OCI-LY3 (cell line): ENCODE measurements around the gene PLAA.

ENCODE experiments used
- EZH2phosphoT487 ChIP-seq: fragments of 200-600 bp; shearing (Covaris generic); IDR thresholded peaks from 2 replicates; pipeline ENCODE4 v1.6.1; 2018; ENCODE audit warnings: antibody characterized with exemption, mixed run types, low read depth
- TF ChIP-seq, protein P1 (sequence below): fragments of 200-600, 300-600 bp; sonication (generic); IDR thresholded peaks from 2 replicates; pipeline ENCODE4 v1.5.1; 2014; ENCODE audit warnings: antibody characterized with exemption, low read length, low read depth

DNA sequence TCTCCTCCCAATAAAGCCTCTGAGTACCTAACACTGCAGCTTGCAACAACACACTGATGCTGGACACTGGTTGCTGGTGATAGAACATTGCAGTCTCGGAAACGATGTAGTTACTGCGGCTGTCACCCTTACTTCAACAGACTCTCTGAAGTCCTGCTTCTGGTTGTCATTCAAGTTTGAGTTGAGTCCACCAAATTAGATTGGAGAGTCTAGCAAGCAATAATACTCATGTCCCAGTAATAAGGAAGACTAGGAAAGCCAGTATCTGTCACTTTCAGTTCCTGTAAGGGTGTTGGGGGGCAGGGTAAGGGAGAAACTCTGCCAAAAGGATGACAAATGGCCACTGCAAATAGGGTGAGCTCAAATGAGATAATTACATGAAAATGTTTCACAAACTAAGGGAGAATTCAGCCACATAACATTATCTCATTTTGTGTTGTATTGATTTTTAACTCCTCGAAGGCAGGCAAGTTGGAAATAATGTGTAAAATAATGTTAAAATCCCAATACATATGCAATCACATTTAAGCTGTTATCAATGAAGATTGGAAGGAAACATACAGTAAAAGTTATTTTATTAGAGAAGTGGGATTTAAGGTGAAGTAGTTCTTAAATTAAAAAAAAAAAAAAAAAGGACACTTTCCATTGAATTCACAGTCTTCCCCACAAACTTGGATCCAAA is 8.3 kb upstream of the PLAA start:
- TF ChIP-seq, protein P1, sequence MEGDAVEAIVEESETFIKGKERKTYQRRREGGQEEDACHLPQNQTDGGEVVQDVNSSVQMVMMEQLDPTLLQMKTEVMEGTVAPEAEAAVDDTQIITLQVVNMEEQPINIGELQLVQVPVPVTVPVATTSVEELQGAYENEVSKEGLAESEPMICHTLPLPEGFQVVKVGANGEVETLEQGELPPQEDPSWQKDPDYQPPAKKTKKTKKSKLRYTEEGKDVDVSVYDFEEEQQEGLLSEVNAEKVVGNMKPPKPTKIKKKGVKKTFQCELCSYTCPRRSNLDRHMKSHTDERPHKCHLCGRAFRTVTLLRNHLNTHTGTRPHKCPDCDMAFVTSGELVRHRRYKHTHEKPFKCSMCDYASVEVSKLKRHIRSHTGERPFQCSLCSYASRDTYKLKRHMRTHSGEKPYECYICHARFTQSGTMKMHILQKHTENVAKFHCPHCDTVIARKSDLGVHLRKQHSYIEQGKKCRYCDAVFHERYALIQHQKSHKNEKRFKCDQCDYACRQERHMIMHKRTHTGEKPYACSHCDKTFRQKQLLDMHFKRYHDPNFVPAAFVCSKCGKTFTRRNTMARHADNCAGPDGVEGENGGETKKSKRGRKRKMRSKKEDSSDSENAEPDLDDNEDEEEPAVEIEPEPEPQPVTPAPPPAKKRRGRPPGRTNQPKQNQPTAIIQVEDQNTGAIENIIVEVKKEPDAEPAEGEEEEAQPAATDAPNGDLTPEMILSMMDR, result no peak
- no peak for TF ChIP-seq EZH2phosphoT487
